Tibial artery (tissue), 4 donors: ENCODE data around the gene PLCL1.

Experiments used
- DNase-seq, 2 donors: peaks; one replicate each; pipeline ENCODE4 v3.0.0-alpha.2; 2019
- H3K27ac ChIP-seq, 2 donors: fragments of 200-600 bp; sonication (generic) in 1 of 2; 1 replicate in 1 of 2; 2 replicates in 1 of 2; pipeline ENCODE4 v1.5.1; 2018 to 2019; ENCODE audit warnings: mild to moderate bottlenecking in 1 of 2
- H3K27me3 ChIP-seq, 2 donors: fragments of 200-600 bp; sonication (generic) in 1 of 2; one replicate each; pipeline versions ENCODE4 v1.5.1 to v1.6.0; 2016 to 2019
- H3K36me3 ChIP-seq, 3 donors: fragments of 200-600 bp; sonication (generic) in 2 of 3; one replicate each; pipeline ENCODE4 v1.5.1; 2016 to 2019; ENCODE audit warnings: mild to moderate bottlenecking in 2 of 3
- H3K4me1 ChIP-seq, 4 donors: fragments of 200-600 bp; sonication (generic) in 2 of 4; 1 replicate in 3 of 4; 2 replicates in 1 of 4; pipeline ENCODE4 v1.5.1; 2016 to 2019
- H3K4me3 ChIP-seq, 2 donors: fragments of 200-600 bp; sonication (generic) in 1 of 2; 1 replicate in 1 of 2; 2 replicates in 1 of 2; pipeline ENCODE4 v1.5.1; 2018 to 2019; ENCODE audit warnings: mild to moderate bottlenecking in 2 of 2
- H3K9me3 ChIP-seq, 3 donors: fragments of 200-600 bp; sonication (generic) in 1 of 3; one replicate each; pipeline ENCODE4 v1.5.1; 2016 to 2019
- CTCF ChIP-seq, 2 experiments: fragments of 200-600 bp in 1 of 2; fragments of 450-650 bp in 1 of 2; IDR thresholded peaks; one replicate each; pipeline ENCODE4 v1.5.1; 2017 to 2019; ENCODE audit warnings: antibody characterized with exemption in 2 of 2, mild to moderate bottlenecking in 1 of 2, moderate library complexity in 1 of 2
- intact Hi-C: fragments of 100-400 bp; cut with DNase I; formaldehyde crosslinking; loops from one replicate; pipeline ENCODE4 v1.15.0; 2023; ENCODE audit warnings: low total_unique reads

PLCL1 gene

GRCh38 chr2:198173242-198173641 lies 368.8 kb downstream of the PLCL1 start:
- Histone ChIP-seq H3K27ac (no peak overlapping the region), H3K27me3 (no peaks in the 10 kb centered on the region), H3K36me3 (no peaks in the 10 kb centered on the region), H3K9me3 (peaks cover 0 to 8% (median 0%) of the 10 kb centered on the region in 3 donors), H3K4me3 (no peak overlapping the region), H3K4me1 (no peaks in the 10 kb centered on the region)
- TF ChIP-seq CTCF (IDR thresholded peaks at IDR 0.05): no peak
- no peak for DNase-seq
- intact Hi-C loops: no loop called here

- TF ChIP-seq CTCF (IDR thresholded peaks at IDR 0.05): no peak
- H3K4me1 ChIP-seq: no peaks in the 10 kb centered on the region
- H3K27ac ChIP-seq: no peak overlapping the region
- H3K9me3 ChIP-seq: peaks cover 0 to 10% (median 0%) of the 10 kb centered on the region in 3 donors
- no peak for DNase-seq
- no peaks in the 10 kb centered on the region for H3K27me3 ChIP-seq
- no peaks in the 10 kb centered on the region for H3K36me3 ChIP-seq
- intact Hi-C loops: no loop called here
- no peak overlapping the region for H3K4me3 ChIP-seq
Observed at GRCh38 chr2:198173864-198174263, 369.5 kb downstream of the PLCL1 start.

- DNase-seq: no peak
- H3K4me1 ChIP-seq: no peaks in the 10 kb centered on the region
- intact Hi-C loops: no loop called here
- H3K27me3 ChIP-seq: no peaks in the 10 kb centered on the region
- H3K4me3 ChIP-seq: no peak overlapping the region
- H3K36me3 ChIP-seq: no peaks in the 10 kb centered on the region
- H3K27ac ChIP-seq: no peak overlapping the region
- TF ChIP-seq CTCF (IDR thresholded peaks at IDR 0.05): no peak
- peaks cover 0 to 10% (median 0%) of the 10 kb centered on the region in 3 donors for H3K9me3 ChIP-seq
Observed at GRCh38 chr2:198175271-198175670, 370.9 kb downstream of the PLCL1 start.

GRCh38 chr2:198177040-198177439 lies 372.6 kb downstream of the PLCL1 start:
- H3K9me3 ChIP-seq: peaks cover 0 to 10% (median 0%) of the 10 kb centered on the region in 3 donors
- no peak overlapping the region for H3K4me3 ChIP-seq
- intact Hi-C loops: no loop called here
- no peak for TF ChIP-seq CTCF (IDR thresholded peaks at IDR 0.05)
- no peaks in the 10 kb centered on the region for H3K27me3 ChIP-seq
- H3K36me3 ChIP-seq: no peaks in the 10 kb centered on the region
- H3K4me1 ChIP-seq: no peaks in the 10 kb centered on the region
- H3K27ac ChIP-seq: no peak overlapping the region
- DNase-seq: no peak

GRCh38 chr2:198178766-198179165 lies 374.4 kb downstream of the PLCL1 start:
- no peak for TF ChIP-seq CTCF (IDR thresholded peaks at IDR 0.05)
- Histone ChIP-seq H3K4me1 (no peaks in the 10 kb centered on the region), H3K27me3 (no peaks in the 10 kb centered on the region), H3K27ac (no peak overlapping the region), H3K4me3 (no peak overlapping the region), H3K9me3 (peaks cover 0 to 10% (median 0%) of the 10 kb centered on the region in 3 donors), H3K36me3 (no peaks in the 10 kb centered on the region)
- no peak for DNase-seq
- intact Hi-C loops: no loop called here

GRCh38 chr2:198186257-198186656 lies 381.9 kb downstream of the PLCL1 start:
- DNase-seq: no peak
- Histone ChIP-seq H3K9me3 (peaks cover 0 to 10% (median 0%) of the 10 kb centered on the region in 3 donors), H3K27ac (no peak overlapping the region), H3K4me3 (no peak overlapping the region), H3K27me3 (no peaks in the 10 kb centered on the region), H3K4me1 (no peaks in the 10 kb centered on the region), H3K36me3 (no peaks in the 10 kb centered on the region)
- intact Hi-C loops: no loop called here
- TF ChIP-seq CTCF (IDR thresholded peaks at IDR 0.05): no peak
